Testis (tissue), 3 donors: ENCODE measurements around the gene SUFU. TPM values are rescaled to one million over a fixed set of nuclear protein-coding genes. Genes with fewer than 3 reads are reported as not detected.

ENCODE experiments used
- DNase-seq: peaks from one replicate; pipeline ENCODE4 v3.0.0-alpha.2; 2019
- H3K27ac ChIP-seq, 2 donors: fragments of 200-600 bp; sonication (generic); one replicate each; pipeline ENCODE4 v1.5.1; 2019
- H3K27me3 ChIP-seq: fragments of 200-600 bp; sonication (generic); one replicate; pipeline ENCODE4 v1.5.1; 2019
- H3K36me3 ChIP-seq: fragments of 200-600 bp; sonication (generic); one replicate; pipeline ENCODE4 v1.5.1; 2017; ENCODE audit warnings: low read depth; ENCODE audit errors: missing control alignments
- H3K4me1 ChIP-seq: fragments of 200-600 bp; sonication (generic); one replicate; pipeline ENCODE4 v1.5.1; 2019
- H3K4me3 ChIP-seq, 2 donors: fragments of 200-600 bp; sonication (generic); one replicate each; pipeline ENCODE4 v1.5.1; 2017 to 2019
- H3K9me3 ChIP-seq: fragments of 200-600 bp; sonication (generic); one replicate; pipeline ENCODE4 v1.5.1; 2017
- POLR2A ChIP-seq: fragments of 450-650 bp; IDR thresholded peaks from one replicate; pipeline ENCODE4 v1.6.1; 2017; ENCODE audit warnings: antibody characterized with exemption, mild to moderate bottlenecking, moderate library complexity
- WGBS, 2 donors: methylation state at CpG; one replicate each; pipeline ENCODE4 v1.1.5; 2018; 5-methylcytosine and 5-hydroxymethylcytosine counted together
- intact Hi-C: fragments of 100-400 bp; cut with DNase I; formaldehyde crosslinking; loops from one replicate; pipeline ENCODE4 v1.15.1; 2023; ENCODE audit warnings: low total_unique reads
- polyA plus RNA-seq: library from polyadenylated mRNA; stranded (reverse); fragments of 350-450 nt; fragmentation: Illumina TruSeq; extraction: RNeasy Lipid Tissue Mini Kit (QIAGEN cat#74804); gene quantifications from one replicate; pipeline ENCODE4 v1.2.3, GENCODE V29; 2014; ENCODE audit warnings: low read depth, low replicate concordance; ENCODE audit not compliant: insufficient read depth
- total RNA-seq, 2 donors: library from RNA; depleted of rRNA; stranded (reverse); fragments of >200 nt; gene quantifications; one replicate each; pipeline ENCODE4 v1.2.3, GENCODE V29; 2016
- TF ChIP-seq, protein P1 (sequence below), 3 experiments: fragments of 450-650 bp in 2 of 3; fragments of 200-600 bp in 1 of 3; sonication (generic) in 1 of 3; IDR thresholded peaks; one replicate each; pipeline ENCODE4 v1.5.1; 2016 to 2019; ENCODE audit warnings: antibody characterized with exemption in 3 of 3, mild to moderate bottlenecking in 2 of 3, moderate library complexity in 1 of 3

SUFU gene
- total and polyA plus RNA-seq, 3 donors from 2014 or later: 16.5 to 28.4 (median 22.9) TPM

DNA sequence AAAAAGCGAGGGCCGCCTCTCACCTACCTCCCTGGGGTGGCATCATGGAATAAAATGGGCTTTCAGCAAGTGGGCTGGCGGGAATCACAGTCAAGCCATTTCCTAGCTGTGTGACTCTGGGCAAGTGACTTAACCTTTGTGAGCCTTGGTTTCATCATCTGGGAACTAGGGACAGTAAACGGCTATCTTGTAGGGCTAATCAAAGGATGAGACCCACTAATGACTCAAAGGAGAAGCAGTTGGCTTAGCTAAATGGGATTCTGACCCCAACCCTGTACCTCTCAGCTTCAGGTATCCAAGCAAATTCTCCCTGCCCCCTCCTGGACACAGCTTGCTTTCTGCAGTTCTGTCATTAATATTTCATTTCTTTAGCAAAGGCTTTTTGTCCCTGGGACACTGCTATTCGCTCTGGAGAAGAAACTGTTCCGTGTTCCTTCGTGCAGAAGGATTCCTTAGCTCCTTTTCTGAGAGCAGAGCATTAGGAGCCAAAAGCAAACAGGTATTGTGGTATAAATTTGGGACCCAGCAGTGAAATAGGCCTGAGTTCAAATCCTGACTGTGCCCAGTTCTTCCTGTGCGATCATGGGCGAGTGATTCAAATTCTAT lies 166.4 kb downstream of the SUFU start:
- peaks cover 33% of the 10 kb centered on the region for H3K4me1 ChIP-seq
- 77 to 82% methylated on average over 7 to 9 of the region's 9 CpGs for WGBS, 2 donors

DNA sequence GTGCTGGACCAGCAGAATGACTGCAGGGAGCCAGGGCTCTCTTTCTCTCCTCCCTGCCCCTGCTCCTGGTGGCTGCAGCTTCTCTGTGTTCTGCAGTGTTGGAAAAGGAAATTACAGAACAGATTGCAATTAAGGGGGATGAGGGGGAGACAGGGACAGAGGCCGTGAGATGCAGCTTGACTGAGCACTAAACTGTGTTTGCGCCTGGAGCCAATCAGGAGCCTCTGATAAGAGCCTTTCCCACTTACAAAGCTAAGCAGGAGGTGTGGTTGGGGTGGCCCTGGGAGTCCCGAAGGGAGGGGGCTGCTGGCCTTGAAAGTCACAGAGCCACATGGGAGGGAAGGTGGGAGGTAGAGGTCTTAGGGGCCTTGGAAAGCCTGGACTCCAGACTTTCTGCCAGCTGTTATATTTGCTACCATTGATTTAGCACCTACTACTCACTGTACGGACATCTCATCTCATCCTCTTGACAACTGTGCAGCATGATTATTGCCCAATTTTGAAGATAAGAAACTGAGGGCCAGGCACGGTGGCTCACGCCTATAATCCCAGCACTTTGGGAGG lies 167.2 kb downstream of the SUFU start:
- H3K4me1 ChIP-seq: peaks cover 41% of the 10 kb centered on the region
- no peaks in the 10 kb centered on the region for H3K27me3 ChIP-seq
- H3K4me3 ChIP-seq: no peak overlapping the region
- 55 to 78% methylated on average over 6 of the region's 6 CpGs for WGBS, 2 donors
- H3K36me3 ChIP-seq: no peaks in the 10 kb centered on the region
- no peaks in the 10 kb centered on the region for H3K9me3 ChIP-seq
- H3K27ac ChIP-seq: no peak overlapping the region
- no peak for TF ChIP-seq POLR2A
- TF ChIP-seq, protein P1, sequence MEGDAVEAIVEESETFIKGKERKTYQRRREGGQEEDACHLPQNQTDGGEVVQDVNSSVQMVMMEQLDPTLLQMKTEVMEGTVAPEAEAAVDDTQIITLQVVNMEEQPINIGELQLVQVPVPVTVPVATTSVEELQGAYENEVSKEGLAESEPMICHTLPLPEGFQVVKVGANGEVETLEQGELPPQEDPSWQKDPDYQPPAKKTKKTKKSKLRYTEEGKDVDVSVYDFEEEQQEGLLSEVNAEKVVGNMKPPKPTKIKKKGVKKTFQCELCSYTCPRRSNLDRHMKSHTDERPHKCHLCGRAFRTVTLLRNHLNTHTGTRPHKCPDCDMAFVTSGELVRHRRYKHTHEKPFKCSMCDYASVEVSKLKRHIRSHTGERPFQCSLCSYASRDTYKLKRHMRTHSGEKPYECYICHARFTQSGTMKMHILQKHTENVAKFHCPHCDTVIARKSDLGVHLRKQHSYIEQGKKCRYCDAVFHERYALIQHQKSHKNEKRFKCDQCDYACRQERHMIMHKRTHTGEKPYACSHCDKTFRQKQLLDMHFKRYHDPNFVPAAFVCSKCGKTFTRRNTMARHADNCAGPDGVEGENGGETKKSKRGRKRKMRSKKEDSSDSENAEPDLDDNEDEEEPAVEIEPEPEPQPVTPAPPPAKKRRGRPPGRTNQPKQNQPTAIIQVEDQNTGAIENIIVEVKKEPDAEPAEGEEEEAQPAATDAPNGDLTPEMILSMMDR (IDR thresholded peaks at IDR 0.05): no peak
- intact Hi-C loops: no loop called here
- DNase-seq: no peak

More for the DNA sequence above, 166.4 kb downstream of the SUFU start:
- intact Hi-C loops: no loop called here
- Histone ChIP-seq H3K36me3 (no peaks in the 10 kb centered on the region), H3K9me3 (no peaks in the 10 kb centered on the region), H3K27me3 (no peaks in the 10 kb centered on the region), H3K4me3 (no peak overlapping the region), H3K27ac (no peak overlapping the region)
- TF ChIP-seq, protein P1 (IDR thresholded peaks at IDR 0.05): no peak
- no peak for TF ChIP-seq POLR2A
- no peak for DNase-seq

DNA sequence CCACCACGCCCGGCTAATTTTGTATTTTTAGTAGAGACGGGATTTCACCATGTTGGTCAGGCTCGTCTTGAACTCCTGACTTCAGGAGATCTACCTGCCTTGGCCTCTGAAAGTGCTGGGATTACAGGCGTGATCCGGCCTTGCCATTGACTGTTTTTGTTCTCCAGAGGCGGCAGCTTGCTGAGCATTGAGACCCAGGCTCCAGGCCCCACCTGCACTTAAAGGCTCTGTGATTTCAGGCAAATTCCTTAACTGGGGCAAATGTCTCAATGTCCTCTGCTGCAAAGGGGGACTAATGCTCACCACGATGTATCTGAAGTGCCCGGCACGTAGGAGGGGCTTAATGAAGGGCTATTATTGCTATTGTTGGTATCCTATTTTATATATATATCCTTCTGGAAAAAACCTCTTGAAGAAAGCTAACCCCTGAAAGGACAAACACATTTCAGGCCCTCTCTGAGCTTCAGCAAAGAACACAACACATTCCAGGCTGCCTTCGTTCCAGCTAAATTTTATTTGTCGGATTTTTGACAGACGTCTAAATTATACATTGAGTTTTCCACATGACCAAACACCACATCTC lies 169.6 kb downstream of the SUFU start:
- DNase-seq: no peak
- intact Hi-C loops: no loop called here
- H3K4me3 ChIP-seq: no peak overlapping the region

DNA sequence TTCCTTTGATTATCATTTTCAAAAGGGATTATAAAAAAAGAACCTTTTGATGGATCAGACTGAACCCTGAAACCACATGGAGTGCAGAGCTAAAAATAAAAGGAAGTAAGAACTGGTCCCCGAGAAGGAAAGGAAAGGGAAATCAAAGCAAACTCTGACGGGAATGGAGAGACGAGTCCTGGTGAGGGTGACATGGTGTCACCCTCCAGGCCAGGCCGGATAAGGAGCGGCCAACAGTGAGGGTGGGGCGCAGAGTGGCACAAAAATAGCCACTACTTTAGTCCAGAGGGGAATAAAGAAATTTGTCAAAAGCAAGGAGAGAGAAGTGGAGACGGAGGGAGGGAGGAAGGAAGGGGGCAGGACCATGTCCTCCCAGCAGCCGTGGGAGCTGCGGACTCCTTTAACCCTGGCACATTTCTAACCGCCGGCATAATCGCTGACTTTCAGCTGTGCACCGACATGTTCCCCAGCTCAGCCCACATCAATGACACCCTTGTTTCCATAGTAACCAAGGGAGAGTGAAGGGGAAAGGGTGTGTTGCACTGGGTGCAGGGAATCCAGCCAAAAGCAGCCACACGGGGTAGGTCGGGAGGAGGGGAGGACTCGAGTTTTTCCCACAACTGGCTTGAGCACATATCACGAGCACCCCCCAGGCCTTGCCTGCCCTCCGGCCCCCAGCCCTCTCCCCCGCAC lies 170.2 kb downstream of the SUFU start:
- no peaks in the 10 kb centered on the region for H3K27me3 ChIP-seq
- TF ChIP-seq, protein P1 (IDR thresholded peaks at IDR 0.05): no peak
- no peak for TF ChIP-seq POLR2A
- H3K9me3 ChIP-seq: no peaks in the 10 kb centered on the region
- peak overlapping the region; percentile 46 to 84 for H3K27ac ChIP-seq
- intact Hi-C loops: no loop called here
- peaks cover 70% of the 10 kb centered on the region for H3K4me1 ChIP-seq
- H3K4me3 ChIP-seq: no peak overlapping the region
- H3K36me3 ChIP-seq: no peaks in the 10 kb centered on the region
- WGBS, 2 donors: 22 to 24% methylated on average over 19 of the region's 19 CpGs
- peak; percentile 66 for DNase-seq

More for the DNA sequence above, 169.6 kb downstream of the SUFU start:
- no peaks in the 10 kb centered on the region for H3K27me3 ChIP-seq
- peak overlapping the region; percentile 46 to 84 for H3K27ac ChIP-seq
- H3K36me3 ChIP-seq: no peaks in the 10 kb centered on the region
- H3K9me3 ChIP-seq: no peaks in the 10 kb centered on the region
- peaks cover 64% of the 10 kb centered on the region for H3K4me1 ChIP-seq
- WGBS, 2 donors: 58 to 63% methylated on average over 9 to 13 of the region's 13 CpGs
- no peak for TF ChIP-seq POLR2A
- TF ChIP-seq, protein P1 (IDR thresholded peaks at IDR 0.05): no peak
